Embryonic facial prominence (tissue), 1 donor: ENCODE results near the gene TAF11.
"Not testable (repeated sequence)": the region's sequence is repeated elsewhere in the genome, so short reads cannot be mapped to it uniquely, and the experiment has no call there.

Experiments
- DNase-seq: peaks from one replicate; pipeline ENCODE4 v3.0.0-alpha.2; 2016; ENCODE audit errors: extremely low spot score

Gene TAF11

DNA sequence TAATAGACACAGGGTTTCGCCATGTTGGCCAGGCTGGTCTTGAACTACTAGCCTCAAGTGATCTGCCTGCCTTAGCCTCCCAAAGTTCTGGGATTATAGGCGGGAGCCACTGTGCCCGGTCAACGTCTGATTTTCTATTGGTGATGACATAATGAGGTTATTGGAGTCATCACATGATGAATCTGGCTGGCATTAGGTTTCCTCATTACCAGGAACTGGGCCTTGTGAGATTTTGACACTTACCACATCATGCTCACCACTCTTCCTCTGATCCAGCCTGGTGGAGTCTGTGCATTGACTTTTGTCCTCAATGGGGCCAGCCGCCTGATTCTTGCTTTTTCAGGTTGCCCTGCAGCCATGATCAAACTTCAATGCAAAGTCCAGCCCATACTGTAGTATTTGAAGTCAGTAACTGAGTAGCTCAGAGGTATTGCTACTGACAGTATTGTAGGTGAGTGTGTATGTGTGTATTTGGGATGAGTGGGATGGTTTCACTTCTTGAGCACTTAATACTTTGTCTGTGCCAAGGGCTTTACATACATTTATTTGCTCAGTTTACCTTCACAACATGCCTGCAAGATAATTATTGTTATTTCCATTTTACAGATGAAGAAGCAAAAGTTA is 17.3 kb upstream of the TAF11 start:
- no peak for DNase-seq

DNA sequence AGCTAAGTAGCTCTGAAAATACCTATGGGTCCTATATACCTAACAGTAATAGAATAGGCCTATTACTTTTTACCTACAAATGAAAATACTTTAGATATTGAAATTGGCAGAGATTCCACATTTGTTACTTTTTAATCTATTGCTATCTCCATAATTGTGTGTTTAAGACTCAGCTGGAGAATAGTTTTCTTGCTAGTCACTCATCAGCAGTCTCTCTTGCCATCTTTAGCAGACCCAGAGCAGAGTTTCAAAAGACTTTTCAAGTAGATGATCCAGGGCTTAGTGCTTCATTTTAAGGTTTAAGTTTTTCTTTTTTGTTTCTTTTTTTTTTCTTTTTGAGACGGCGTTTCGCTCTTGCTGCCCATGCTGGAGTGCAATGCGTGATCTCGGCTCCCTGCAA is 14.1 kb upstream of the TAF11 start:
- no peak for DNase-seq

DNA sequence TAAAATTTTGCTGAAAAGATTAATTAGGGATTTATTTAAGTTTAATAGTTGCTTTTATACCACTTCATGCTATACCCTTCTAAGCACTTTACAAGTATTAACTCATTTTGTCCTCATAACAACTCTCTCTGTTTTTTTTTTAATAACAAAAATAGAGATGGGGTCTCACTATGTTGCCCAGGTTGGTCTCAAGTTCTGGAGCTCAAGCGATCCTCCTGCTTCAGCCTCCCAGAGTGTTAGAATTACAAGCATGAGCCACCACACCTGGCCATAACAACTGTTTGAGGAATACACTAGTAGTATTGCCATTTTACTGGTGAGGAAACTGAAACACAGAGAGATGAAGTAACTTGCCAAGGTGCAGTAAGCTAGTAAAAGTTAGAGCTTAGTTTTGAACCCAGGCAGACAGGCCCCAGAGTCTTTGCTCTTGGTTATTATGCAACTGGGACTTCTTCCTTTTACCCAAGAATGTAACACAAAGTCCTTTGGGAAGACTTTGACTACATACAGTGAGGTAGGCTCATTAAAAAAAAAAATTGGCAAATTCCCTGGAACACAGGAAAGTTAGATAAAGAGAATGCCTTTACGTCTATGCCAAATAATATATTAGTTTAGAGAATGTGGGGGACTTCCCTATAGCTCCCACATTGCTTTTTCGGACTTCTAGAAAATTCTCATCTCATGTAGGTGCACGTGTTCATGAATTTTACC is 12.6 kb upstream of the TAF11 start:
- DNase-seq, result no peak

DNA sequence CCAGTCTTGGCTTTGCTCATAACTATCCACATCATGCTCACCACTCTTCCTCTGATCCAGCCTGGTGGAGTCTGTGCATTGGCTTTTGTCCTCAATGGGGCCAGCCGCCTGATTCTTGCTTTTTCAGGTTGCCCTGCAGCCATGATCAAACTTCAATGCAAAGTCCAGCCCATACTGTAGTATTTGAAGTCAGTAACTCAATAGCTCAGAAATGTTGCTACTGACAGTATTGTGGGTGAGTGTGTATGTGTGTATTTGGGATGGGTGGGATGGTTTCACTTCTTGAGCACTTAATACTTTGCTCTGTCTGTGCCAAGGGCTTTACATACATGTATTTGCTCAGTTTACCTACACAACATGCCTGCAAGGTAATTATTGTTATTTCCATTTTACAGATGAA is 11.9 kb upstream of the TAF11 start:
- DNase-seq, result not testable (repeated sequence)

DNA sequence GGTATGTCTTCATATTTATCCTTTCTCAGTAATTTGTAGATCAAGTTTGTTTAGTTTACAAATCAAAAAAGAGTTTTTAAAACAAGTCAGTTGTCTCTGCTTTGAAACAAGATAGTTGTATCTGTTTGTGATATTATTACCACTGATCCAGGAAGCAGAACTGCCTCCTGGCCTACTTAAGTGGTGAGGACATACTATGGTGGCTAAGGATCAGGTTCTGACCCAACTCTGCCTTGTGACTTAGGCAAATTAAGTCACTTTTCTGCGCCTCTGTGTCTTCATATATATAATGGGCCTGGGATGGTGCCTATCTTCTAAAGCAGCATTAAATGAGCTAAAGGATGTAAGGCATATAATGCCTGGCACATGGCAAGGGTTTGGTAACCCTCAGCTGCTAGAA is 9.9 kb upstream of the TAF11 start:
- no peak for DNase-seq

DNA sequence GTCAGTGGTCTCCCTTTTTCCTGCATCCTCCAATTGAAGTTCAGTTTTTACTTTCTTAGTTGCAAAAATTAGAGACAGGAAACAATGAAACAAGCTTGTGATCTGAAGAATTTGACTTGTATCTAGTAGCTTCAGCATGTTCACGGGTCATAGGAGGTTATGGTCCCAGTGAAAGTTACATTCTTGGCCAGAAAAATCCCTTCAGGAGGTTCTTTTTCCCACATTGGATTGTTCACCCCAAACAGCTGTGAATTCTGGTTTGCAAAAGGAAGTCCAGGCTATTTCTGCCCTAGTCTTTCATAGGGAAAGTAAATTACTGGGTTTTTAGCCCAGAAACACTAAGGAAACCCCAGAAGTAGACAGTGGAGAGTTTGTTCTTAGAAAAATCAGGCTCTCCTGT is 9.3 kb upstream of the TAF11 start:
- DNase-seq, result no peak

DNA sequence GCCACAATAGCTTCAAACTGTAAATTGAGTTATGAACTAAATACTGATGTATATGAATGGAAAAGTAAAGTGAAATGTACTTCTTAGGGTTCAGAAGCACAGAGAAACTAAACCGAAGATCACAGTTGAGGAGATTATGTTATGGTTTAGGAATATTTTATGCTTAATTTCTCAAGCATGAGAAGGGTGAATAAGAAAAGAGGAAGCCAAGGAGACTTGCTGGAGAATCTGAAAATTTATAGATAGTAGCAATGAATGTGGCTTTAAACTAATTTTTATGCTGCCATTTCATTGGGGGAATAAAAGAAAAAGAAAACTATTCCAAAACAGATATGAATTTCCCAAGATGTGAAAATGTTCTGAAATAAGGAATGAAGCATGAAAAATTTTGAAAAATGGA is 6.9 kb upstream of the TAF11 start:
- DNase-seq, result no peak

DNA sequence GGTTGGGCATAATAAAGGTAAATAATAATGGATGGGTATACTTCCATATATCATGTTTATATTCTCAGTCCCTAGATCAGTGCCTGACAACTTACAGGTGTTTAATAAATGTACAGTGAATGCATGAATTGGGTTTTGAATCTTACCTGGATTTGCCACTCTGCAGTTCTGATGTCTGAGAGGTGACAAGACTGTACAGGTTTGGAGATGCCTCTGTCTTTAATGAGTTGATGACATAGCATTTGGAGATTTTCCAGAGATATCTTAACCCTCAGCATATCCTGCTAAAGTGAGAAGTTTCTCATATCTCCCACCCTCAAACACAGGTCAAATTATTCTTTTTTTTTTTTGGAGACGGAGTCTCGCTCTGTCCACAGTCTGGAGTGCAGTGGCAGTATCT is 3.5 kb upstream of the TAF11 start:
- no peak for DNase-seq

DNA sequence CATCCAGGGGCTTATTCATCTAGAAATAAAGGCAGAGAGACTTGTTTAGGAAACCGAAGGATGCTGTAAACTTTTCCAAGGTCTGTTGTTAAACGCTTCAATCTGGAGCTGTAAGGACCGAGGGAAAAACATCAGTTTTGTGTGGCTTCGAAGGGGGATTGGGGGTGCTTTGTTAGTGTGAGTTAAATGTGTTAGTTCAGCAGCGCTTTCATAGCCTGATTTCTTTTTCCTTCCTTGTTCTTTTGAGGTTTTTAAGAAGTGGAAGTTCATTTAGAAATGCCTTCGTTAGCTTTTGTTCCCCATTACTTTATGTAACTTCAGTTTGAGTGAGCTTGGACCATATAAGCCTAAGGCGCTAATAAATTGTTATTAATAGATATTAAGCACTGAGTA is 2.7 kb upstream of the TAF11 start:
- no peak for DNase-seq

DNA sequence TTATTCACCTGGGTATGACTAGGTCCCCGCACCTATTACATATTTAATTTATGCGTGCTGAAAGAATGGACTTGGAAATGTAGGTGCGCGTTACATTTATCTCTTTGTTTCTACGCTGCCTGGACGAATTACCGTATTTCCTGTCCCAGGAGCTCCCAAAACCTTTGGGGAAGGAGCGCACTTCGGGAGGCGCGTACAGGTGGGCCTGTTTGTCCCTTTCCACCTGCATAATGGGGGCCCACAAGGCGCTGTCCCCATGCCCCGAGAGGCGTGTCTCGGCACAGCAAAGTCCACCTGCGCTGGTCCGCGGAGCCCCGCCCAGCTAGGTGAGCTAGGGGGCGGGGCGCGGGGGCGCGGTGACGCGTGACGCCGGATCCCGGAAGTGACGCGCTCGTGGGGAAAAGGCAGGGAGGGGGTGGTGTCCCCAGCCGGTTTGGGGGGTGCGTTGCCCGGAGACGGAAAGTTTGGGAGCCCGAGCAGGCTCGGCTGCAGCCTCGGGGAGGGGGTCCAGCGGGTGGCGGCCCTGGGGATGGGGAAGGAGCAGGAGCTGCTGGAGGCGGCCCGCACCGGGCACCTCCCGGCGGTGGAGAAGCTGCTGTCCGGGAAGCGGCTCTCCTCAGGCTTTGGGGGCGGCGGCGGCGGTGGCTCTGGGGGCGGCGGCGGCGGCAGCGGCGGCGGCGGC is 1.2 kb upstream of the TAF11 start, which contains the start of gene ANKS1A:
Gene ANKS1A (plus strand): TSS at position 382 of the 682 bp plus-strand sequence. CDS start 148 bp downstream, at position 530.
- DNase-seq, result peak; percentile 61

DNA sequence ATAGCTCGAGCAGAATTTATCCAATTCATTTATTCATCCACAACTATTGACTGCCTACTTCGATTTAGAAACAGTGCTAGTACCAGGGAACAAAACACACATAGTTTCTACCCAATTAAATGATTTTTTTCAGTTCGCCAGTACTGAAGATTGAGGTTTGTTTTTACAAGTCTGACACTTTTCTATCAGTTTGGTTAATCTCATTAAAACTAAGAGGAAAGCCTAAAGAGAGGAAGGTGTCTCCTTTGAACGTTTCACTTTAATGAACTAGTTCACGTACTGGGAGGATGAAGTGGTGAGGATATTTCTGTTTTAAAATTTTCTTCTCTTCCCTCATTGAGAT is 643 bp upstream of the TAF11 start:
- DNase-seq, result no peak

DNA sequence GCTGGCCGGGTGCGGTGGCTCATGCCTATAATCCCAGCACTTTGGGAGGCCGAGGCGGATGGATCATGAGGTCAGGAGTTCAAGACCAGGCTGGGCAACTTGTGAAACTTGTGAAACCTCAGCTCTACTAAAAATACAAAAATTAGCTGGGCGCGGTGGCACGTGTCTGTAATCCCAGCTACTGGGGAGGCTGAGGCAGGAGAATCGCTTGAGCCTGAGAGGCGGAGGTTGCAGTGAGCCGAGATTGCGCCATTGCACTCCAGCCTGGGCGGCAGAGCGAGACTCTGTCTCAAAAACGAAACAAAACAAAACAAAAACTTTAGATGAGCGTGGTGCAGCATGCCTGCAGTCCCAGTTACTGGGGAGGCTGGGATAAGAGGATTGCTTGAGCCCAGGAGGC is 2.0 kb downstream of the TAF11 start:
- DNase-seq, result not testable (repeated sequence)

DNA sequence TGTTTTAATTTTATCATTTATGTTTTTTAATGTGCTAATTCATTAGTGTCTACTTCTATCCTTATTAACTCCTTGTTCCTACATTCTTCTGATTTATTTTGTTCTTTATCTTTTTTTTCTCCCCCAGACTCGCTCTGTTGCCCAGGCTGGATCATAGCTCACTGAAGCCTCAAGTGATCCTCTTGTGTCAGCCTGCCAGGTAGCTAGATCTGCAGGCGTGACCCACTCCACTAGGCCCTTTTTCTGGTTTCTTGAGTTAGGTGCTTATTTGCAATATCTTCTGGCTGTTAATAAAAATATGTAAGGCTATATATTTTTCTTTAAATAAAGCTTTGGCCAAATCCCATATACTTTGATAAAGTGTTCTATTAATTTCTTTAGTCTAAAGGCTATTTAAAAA is 2.8 kb downstream of the TAF11 start:
- DNase-seq, result no peak

DNA sequence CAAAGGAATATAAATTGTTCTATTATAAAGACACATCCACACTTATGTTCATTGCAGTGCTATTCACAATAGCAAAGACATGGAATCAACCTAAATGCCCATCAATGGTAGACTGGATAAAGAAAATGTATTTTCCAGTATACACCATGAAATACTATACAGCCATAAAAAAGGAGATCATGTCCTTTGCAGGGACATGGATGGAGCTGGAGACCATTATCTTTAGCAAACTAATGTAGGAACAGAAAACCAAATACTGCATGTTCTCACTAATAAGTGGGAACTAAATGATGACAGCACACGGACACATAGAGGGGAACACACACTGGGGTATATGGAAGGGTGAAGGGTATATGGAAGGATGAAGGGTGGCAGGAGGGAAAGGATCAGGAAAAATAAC is 3.8 kb downstream of the TAF11 start:
- DNase-seq, result not testable (repeated sequence)

DNA sequence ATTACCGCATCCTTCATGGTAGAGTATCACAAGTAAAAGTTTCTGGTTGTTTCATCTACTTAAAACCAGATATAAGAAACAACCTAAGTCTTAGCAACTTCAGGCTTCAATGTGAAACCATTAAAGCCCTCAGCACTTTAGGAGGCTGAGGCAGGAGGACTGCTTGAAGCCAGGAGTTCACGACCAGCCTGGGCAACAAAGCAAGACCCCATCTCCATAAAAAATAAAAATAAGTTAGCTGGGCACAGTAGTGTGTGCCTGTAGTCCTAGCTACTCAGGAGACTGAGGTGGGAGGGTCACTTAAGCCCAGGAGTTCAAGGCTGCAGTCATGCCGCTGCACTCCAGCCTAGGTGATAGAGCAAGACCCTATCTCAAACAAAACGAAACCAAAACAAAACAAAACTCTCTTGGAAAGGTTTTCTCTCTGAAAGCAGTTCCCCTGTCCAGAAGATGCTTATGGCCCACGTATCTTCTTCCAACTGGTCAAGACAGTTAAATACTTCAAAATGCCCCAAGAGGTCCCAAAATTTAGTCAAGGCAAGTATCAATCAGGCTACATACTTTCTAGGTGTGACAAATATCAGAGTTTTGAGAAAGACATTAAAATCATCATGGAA is 9.9 kb downstream of the TAF11 start:
- DNase-seq, result no peak

DNA sequence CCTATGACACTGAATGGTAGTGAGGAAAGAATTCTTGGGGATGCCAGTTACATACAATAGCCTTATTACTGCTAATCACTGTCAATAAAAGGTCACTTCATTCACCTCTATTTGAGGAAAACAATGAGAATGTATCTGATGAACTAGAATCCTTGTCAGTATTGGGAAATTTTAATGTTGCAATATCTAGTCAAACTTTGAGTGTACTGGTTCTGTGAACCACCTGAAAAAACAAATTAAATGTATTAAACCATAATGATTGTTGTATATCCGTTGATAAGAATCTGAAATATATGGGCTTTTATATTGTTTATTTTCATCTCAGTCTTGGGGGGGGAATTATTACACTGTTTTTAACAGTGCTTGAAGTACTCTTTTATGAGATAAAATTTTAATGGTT is 10.6 kb downstream of the TAF11 start:
- no peak for DNase-seq

DNA sequence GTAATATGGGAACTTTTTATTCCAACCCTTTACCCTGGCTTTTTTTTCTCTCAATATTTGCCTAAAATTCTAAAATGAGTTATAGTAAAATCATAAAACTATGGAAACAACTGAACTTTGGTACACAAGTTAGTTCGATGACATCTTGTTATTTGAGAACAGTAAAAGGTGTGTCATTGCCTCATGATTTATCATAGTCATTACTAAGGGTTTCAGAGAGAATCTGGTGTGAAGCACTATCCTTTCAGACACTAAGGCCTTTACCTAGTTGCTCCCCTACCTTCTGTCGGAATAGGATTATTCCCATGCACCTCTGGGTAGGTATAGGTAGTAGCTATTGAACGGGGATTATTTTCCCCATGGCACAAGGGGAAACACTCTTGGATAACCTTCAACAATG is 11.4 kb downstream of the TAF11 start:
- no peak for DNase-seq

DNA sequence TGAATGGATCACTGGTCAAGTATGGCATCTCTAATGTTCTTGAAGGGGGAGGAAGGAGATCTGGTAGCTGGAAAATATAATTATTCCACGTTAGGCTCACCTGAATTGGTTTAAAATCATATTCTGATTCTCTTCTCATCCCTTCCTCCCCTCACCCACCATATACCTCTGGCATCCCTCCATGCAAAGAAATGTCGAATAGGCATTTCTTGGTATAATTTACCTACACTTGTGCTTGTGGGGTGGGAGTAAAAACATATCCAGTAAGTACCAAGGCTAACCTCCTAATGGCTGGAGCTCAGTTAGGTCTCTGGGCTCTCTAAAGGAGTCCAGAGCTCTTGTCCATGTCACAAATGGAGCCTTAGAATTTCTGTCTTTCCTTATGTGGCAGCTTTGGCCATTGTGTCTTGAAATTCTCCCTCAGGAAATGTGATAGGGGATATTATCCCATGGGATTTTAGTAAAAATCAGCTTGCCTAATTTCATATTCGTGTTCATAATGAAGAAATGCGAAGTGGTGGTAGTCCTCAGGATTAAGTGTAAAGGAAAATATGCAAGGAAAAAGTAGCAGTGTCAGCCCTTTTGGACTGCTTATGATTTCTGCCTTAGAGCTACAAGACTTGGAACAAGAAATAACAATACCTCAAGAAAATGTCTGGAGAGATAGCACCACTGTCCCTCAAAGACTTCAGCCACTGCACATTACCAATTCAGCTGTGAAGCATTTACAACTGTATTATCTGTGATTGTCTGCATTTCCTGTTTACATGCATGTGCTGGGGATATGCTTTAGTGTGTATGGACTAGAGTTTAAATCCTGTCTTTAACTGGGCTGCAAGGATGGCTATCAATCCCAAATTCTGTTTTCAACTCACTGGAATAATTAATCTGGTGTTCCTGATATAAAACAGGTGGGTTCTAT is 12.3 kb downstream of the TAF11 start:
- DNase-seq, result no peak

DNA sequence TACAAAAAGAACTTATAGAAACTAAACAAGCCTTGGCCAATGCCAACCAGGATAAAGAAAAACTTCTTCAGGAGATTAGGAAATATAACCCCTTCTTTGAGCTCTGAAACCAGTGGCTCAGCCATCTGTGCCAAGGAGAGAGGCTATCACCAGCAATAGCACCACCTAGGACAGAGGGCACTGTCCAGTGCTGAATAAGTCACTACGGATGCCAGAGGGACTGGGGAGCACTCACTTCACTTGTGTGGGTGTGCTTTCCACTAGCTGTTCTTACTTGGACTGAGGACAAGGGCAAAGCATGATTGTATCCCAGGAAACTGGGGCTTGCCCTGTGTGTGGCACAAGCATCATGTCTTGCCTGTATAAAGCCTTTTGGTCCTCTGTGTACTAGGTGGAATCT is 15.5 kb downstream of the TAF11 start:
- DNase-seq, result no peak

DNA sequence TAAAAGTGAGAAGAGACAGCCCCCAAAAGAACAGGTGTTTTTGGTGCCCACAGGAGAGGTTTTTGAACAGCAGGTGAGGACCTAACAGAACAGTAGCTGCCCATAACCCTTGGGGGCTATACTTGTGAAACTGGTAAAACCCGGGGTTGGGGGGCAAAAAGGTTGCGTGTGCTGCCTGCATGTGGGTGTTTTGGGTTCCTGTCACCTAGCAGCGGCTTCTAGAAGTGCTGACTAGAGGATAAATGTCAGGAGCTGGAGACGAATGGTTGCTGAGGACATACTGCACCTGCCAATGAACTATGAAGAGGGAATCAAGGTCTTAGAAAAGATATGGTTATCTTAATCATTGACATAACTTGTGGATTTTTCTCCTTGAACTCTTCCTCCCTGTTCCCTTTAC is 16.0 kb downstream of the TAF11 start:
- no peak for DNase-seq

DNA sequence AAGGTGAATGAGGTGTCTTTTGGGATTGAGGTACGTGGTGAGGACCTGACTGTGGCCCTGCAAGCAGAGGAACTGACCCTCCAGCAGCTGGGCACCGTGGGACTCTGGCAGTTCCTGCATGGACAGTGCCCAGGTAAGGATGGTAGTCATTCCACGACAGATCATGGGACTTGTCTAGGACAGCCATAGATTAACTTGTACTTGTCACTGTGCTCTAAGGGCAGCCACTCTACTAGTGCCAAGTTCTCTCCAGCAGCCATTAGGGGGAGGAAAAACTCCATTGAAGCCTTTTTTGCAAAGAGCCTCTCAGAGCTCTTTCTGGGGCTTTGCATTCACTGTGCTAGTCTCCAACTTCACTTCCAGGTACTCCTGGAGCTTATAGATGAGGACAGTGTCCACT is 20.4 kb downstream of the TAF11 start:
- no peak for DNase-seq

DNA sequence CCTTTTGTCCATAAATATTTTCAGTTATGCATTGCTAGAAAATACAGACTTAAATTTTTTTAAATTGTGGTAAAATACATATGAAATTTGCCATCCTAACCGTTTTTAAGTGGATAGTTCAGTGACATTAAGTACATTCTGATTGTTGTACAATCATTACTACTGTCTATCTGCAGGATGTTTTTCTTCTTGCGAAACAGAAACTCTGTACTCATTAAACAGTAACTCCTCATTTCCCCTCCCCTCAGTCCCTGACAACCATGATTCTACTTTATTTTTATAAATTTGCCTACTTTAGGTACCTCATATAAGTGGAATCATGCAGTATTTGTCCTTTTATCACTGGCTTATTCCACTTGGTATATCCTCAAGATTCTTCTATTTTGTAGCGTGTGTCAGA is 21.3 kb downstream of the TAF11 start:
- no peak for DNase-seq
